A673 (cell line): ENCODE data around the gene ZBTB24. TPM values are rescaled to one million over a fixed set of nuclear protein-coding genes. Genes with fewer than 3 reads are reported as not detected.

Experiments used
- BruUV-seq: library from RNA; stranded (reverse); fragments of 400-500 nt; replicated peaks from 2 replicates; lab custom pipeline; 2021; lab: Mats Ljungman, UMichigan
- CTCF ChIA-PET: fragments of 300-600 bp; sonication (Branson Sonifier 250); formaldehyde crosslinking; loops from one replicate; lab custom pipeline; 2022; ENCODE audit warnings: antibody characterized with exemption; lab: Charles Lee
- POLR2A ChIA-PET: fragments of 300-600 bp; sonication (Branson Sonifier 250); formaldehyde crosslinking; loops from one replicate; lab custom pipeline; 2022; ENCODE audit warnings: antibody characterized with exemption; ENCODE audit not compliant: low non-redundant PET; lab: Charles Lee
- DNase-seq: peaks from one replicate; pipeline ENCODE4 v3.0.0-alpha.2; 2015; ENCODE audit warnings: low spot score
- H3K27ac ChIP-seq: fragments of 200-600 bp; sonication (generic); 2 replicates; pipeline ENCODE4 v1.5.1; 2016; ENCODE audit warnings: mixed run types, low read depth, mild to moderate bottlenecking, mixed read lengths, antibody characterized with exemption, low read length; ENCODE audit not compliant: poor library complexity, severe bottlenecking
- H3K27me3 ChIP-seq: fragments of 200-600 bp; sonication (generic); replicated peaks from 2 replicates; pipeline ENCODE4 v1.6.1; 2017; ENCODE audit warnings: mixed run types, low read depth, mild to moderate bottlenecking, mixed read lengths, antibody characterized with exemption, low read length; ENCODE audit not compliant: insufficient read depth, poor library complexity
- H3K36me3 ChIP-seq: fragments of 200-600 bp; sonication (generic); 2 replicates; pipeline ENCODE4 v1.6.1; 2016; ENCODE audit warnings: mixed run types, mild to moderate bottlenecking, mixed read lengths, antibody characterized with exemption, low read length; ENCODE audit not compliant: insufficient read depth, poor library complexity, severe bottlenecking
- H3K4me1 ChIP-seq: fragments of 200-600 bp; sonication (generic); 2 replicates; pipeline ENCODE4 v1.6.1; 2017; ENCODE audit warnings: mixed run types, mild to moderate bottlenecking, mixed read lengths, antibody characterized with exemption, low read length; ENCODE audit not compliant: insufficient read depth, poor library complexity, severe bottlenecking
- H3K4me3 ChIP-seq: fragments of 200-600 bp; sonication (generic); 2 replicates; pipeline ENCODE4 v1.5.1; 2016; ENCODE audit warnings: low read depth, mixed run types, mild to moderate bottlenecking, mixed read lengths, low read length; ENCODE audit not compliant: poor library complexity, severe bottlenecking
- H3K9me3 ChIP-seq: fragments of 200-600 bp; sonication (generic); 2 replicates; pipeline ENCODE4 v1.6.1; 2016; ENCODE audit warnings: mixed run types, low read depth, mild to moderate bottlenecking, mixed read lengths, antibody characterized with exemption, low read length; ENCODE audit not compliant: poor library complexity, severe bottlenecking
- CTCF ChIP-seq: fragments of 300-800, 200-600 bp; sonication (generic); conservative IDR thresholded peaks from 2 replicates; pipeline ENCODE4 v1.5.1; 2017; ENCODE audit warnings: low read depth, mild to moderate bottlenecking, antibody characterized with exemption, low read length, moderate library complexity, mixed read lengths
- EZH2 ChIP-seq: fragments of 200-600 bp; sonication (generic); IDR thresholded peaks from 2 replicates; pipeline ENCODE4 v1.6.1; 2017; ENCODE audit warnings: borderline replicate concordance, low read depth, mild to moderate bottlenecking, mixed read lengths, antibody characterized with exemption, low read length; ENCODE audit not compliant: poor library complexity, severe bottlenecking
- intact Hi-C: fragments of 100-400 bp; cut with micrococcal nuclease; formaldehyde crosslinking; loops from one replicate; pipeline ENCODE4 v1.10.0; 2022; ENCODE audit not compliant: unreplicated experiment
- total RNA-seq: library from RNA; stranded (reverse); gene quantifications from 2 replicates; pipeline ENCODE4 v1.2.3, GENCODE V29; 2021

Gene ZBTB24
- total RNA-seq, 1 experiment from 2014 or later: 15.5 TPM

GRCh38 chr6:109460161-109460829 lies 22.7 kb downstream of the ZBTB24 start:
- Histone ChIP-seq H3K4me1 (peaks cover 18% of the 10 kb centered on the region), H3K27me3 (no peaks in the 10 kb centered on the region), H3K4me3 (no peak overlapping the region), H3K27ac (no peak overlapping the region), H3K36me3 (peaks cover 37% of the 10 kb centered on the region), H3K9me3 (no peaks in the 10 kb centered on the region)
- BruUV-seq: no TSS peak
- no peak for DNase-seq
- POLR2A ChIA-PET: no interaction called here
- TF ChIP-seq CTCF (no peak), EZH2 (no peak)
- intact Hi-C loops: no loop called here
- CTCF ChIA-PET: no interaction called here

- ChIA-PET CTCF (no interaction called here), POLR2A (no interaction called here)
- no peak overlapping the region for H3K27ac ChIP-seq
- peaks cover 24% of the 10 kb centered on the region for H3K36me3 ChIP-seq
- TF ChIP-seq CTCF: no peak
- TF ChIP-seq EZH2: no peak
- H3K4me3 ChIP-seq: no peak overlapping the region
- BruUV-seq: no TSS peak
- DNase-seq: no peak
- peaks cover 26% of the 10 kb centered on the region for H3K4me1 ChIP-seq
- intact Hi-C loops: no loop called here
- no peaks in the 10 kb centered on the region for H3K9me3 ChIP-seq
- H3K27me3 ChIP-seq: no peaks in the 10 kb centered on the region
These were observed 24.1 kb downstream of the ZBTB24 start for GRCh38 chr6:109458774-109459531.

GRCh38 chr6:109457562-109457996 lies 25.4 kb downstream of the ZBTB24 start:
- no TSS peak for BruUV-seq
- POLR2A ChIA-PET: no interaction called here

More at GRCh38 chr6:109457562-109457996, 25.4 kb downstream of the ZBTB24 start:
- Histone ChIP-seq H3K27me3 (no peaks in the 10 kb centered on the region), H3K4me3 (no peak overlapping the region), H3K4me1 (peaks cover 26% of the 10 kb centered on the region), H3K36me3 (peaks cover 13% of the 10 kb centered on the region), H3K9me3 (no peaks in the 10 kb centered on the region), H3K27ac (no peak overlapping the region)
- TF ChIP-seq CTCF (no peak), EZH2 (no peak)
- DNase-seq: no peak
- intact Hi-C loops: no loop called here
- CTCF ChIA-PET: interaction anchor here (0.5 kb wide), 1 partner anchor 11 kb away, joined by 5 read pairs; no protein-coding TSS in a partner anchor
